AG04449 (cell line): ENCODE measurements around the gene TIGD1.

Source experiments
- CTCF ChIA-PET: fragments of 350-600 bp; formaldehyde crosslinking; extraction: SDS; loops from one replicate; lab custom pipeline; 2021; ENCODE audit warnings: antibody characterized with exemption; lab: Yijun Ruan, JAX
- POLR2A ChIA-PET: fragments of 400-600, 350-600 bp; formaldehyde crosslinking; extraction: SDS; loops from one replicate; lab custom pipeline; 2020; ENCODE audit warnings: antibody characterized with exemption, inconsistent platforms; lab: Yijun Ruan, JAX
- DNase-seq: peaks from one replicate; pipeline ENCODE4 v3.0.0-alpha.2; 2010; ENCODE audit warnings: low read depth, low spot score
- H3K4me3 ChIP-seq: 2 replicates; pipeline ENCODE4 v1.5.1; 2011; ENCODE audit warnings: low read depth, mild to moderate bottlenecking, control low read depth, low read length
- CTCF ChIP-seq: IDR thresholded peaks from one replicate; pipeline ENCODE4 v1.5.1; 2011; ENCODE audit warnings: mild to moderate bottlenecking, moderate library complexity, low read length, control low read depth, inconsistent platforms; ENCODE audit not compliant: insufficient read depth; ENCODE audit errors: missing control alignments

TIGD1 gene

DNA sequence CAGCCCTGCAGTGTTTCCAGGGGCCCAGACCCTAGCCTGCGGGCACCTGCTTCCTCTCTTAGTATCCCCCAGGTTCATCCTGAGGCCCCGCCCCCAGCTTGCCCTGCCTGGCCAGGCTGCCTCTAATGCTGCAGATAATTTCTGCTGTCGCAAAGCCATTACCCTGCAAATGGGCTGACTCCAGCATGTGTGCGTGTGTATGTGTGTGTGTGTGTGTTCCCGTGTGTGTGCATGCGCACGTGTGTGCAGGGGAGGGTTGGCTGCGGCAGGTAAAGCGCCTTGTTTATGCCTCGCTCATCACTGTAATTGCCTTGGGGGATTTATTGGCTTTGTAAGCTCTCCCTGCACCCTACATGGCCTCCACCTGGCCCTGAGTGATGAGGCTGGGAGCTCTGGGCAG, 37.8 kb downstream of the TIGD1 start:
- no peak overlapping the region for H3K4me3 ChIP-seq
- CTCF ChIA-PET: interaction anchor here (1.0 to 4.6 kb wide), 2 partner anchors 9 to 21 kb away, joined by 3 to 41 read pairs; partner anchors contain the start of gene PRSS56
- no peak for DNase-seq
- POLR2A ChIA-PET: no interaction called here
- no peak for TF ChIP-seq CTCF

DNA sequence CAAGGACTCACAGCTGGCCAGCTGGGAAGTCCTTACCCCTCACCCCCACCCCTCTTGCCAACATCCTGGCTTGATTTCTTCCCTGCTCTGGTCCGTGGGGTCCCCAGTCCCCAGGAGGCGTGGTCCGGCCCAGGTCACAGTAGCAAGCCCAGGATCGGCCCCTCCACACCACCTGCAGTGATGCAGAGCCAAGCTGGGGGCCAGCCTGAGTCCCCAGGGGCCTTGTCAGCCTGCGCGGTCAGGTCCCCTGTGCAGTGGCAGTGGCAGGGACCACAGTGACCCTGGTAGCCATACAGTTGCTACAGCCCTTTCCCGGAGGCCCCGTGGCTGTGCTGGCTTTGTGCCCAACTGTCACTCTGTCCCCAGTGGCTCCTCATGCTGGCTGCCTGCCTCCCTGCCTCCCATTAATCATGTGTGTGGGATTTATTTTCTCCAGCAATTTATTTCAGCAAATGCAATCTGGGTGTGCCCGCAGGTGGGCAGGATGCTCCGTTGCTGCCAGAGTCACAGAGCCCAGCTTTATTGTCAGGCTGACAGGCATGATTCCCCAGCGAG, 38.9 kb downstream of the TIGD1 start:
- no peak overlapping the region for H3K4me3 ChIP-seq
- CTCF ChIA-PET: interaction anchor here (4.6 kb wide), 1 partner anchor 11 kb away, joined by 41 read pairs; the partner anchor contains the start of gene PRSS56
- TF ChIP-seq CTCF: no peak
- POLR2A ChIA-PET: no interaction called here
- DNase-seq: no peak

DNA sequence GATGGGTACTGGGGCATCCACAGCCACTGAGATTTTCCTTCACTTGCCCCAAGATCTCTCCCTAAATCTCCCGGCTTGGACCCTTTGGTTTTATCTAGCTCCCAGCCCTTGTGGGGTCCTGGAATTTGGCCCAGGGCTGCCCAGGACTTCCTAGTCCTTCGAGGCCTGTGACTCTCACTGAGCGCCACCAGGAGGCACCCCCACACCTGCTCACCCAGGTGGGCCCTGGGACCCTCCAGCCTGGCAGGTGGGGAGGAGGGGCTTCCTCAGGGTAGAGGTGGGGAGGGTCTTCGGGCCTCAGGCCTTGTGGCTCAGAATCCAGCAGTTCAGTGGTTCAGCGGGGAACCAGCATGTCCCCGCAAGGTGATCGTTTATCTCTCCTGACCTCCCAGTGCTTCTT, 42.1 kb downstream of the TIGD1 start:
- ChIA-PET POLR2A (no interaction called here), CTCF (interaction anchor here (0.7 to 1.0 kb wide), 2 partner anchors 11 to 23 kb away, joined by 3 to 4 read pairs; no protein-coding TSS in a partner anchor)
- no peak for TF ChIP-seq CTCF
- H3K4me3 ChIP-seq: no peak overlapping the region
- DNase-seq: no peak

- ChIA-PET CTCF (no interaction called here), POLR2A (no interaction called here)
- DNase-seq: no peak
- no peak for TF ChIP-seq CTCF
- no peak overlapping the region for H3K4me3 ChIP-seq
Measured at GRCh38 chr2:232506709-232507108, 43.6 kb downstream of the TIGD1 start.

DNA sequence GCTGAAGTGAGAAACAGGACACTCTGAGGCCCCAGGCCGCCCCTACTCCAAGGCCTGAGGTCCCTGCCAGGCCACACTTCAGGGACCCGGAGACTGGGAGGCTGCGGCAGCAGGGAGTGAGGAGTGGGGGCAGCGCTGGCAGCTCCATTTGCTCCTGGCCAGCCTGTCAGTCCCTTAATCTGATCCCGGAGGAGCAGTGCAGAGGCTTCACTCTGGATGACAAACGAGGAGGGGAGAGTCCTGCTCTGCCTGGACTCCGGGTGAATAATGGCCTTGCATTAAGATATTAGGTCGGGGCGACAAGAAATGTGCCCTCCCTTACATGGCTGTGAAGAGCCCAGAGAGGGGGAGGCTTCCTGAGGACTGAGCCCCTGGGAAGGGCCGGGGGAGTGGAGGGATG, 44.5 kb downstream of the TIGD1 start:
- ChIA-PET CTCF (no interaction called here), POLR2A (no interaction called here)

DNA sequence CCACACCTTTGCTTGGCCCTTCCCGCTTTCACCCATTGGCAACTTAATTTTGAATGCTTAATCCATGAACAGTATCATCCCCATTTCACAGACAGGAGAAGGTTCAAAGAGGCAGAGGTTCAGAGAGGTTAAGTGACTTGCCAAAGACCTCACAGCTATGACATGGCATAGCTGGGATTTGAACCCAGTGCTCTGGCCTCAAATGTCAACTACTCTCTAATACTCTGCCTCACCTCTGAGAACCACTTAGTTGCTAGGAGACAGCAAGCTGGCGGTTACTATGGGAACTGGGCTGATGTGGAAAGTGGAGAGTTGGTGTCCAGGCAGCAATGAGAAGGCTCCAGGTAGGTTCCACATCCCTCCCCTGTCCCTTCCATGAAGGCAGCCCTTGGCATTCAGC, 45.9 kb downstream of the TIGD1 start:
- DNase-seq: no peak
- ChIA-PET CTCF (no interaction called here), POLR2A (no interaction called here)
- no peak overlapping the region for H3K4me3 ChIP-seq
- TF ChIP-seq CTCF: no peak

More for the DNA sequence above, 44.5 kb downstream of the TIGD1 start:
- H3K4me3 ChIP-seq: no peak overlapping the region
- TF ChIP-seq CTCF: no peak
- no peak for DNase-seq
